VCaP (cell line): Measurements from ENCODE around the gene PFKP.

Source experiments
- H3K27ac ChIP-seq: fragments of 450-650 bp; 2 replicates; pipeline ENCODE4 v1.5.1; 2017
- CTCF ChIP-seq: fragments of 450-650 bp; conservative IDR thresholded peaks from 2 replicates; pipeline ENCODE4 v1.5.1; 2017; ENCODE audit warnings: mild to moderate bottlenecking, moderate library complexity

PFKP gene

DNA sequence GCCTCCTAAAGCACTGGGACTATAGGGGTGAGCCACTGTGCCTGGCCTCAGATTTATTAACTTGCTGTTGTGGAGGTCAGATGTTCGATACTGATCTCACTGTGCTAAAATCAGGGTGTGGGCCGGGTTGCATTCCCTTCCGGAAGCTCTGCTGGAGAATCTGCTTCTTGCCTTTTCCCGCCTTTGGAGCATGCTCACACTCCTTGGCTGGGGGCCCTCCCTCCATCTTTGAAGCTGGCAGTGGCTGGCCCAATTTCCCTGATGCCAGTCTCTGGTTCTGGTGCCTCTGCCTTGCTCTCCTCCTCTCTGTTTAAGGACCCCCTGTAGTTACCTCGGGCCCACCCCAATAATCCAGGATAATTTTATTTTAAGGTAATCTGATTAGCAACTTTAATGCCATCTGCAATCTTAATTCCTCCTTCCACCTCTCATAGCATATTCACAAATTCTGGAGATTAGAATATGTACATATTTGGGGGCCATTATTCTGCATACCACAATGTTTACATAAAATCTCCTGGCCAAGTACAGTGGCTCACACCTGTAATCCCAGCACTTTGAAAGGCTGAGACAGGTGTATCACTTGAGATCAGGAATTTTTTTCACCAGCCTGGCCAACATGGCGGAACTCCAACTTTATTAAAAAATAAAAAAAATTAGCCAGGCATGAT lies 113.1 kb downstream of the PFKP start:
- no peak overlapping the region for H3K27ac ChIP-seq
- TF ChIP-seq CTCF = no peak

GRCh38 chr10:3185386-3185785 lies 118.0 kb downstream of the PFKP start:
- no peak for TF ChIP-seq CTCF
- no peak overlapping the region for H3K27ac ChIP-seq

- no peak for TF ChIP-seq CTCF
Measured at GRCh38 chr10:3186368-3186767, 119.0 kb downstream of the PFKP start.

More at GRCh38 chr10:3186368-3186767, 119.0 kb downstream of the PFKP start:
- no peak overlapping the region for H3K27ac ChIP-seq
